Right atrium auricular region (tissue), 2 donors: ENCODE data around the gene TCEAL5. TPM values are rescaled to one million over a fixed set of nuclear protein-coding genes. Genes with fewer than 3 reads are reported as not detected.
A peak's percentile ranks its signal among the peaks of the same experiment; 100 is the strongest.

Source experiments
- DNase-seq: peaks from one replicate; pipeline ENCODE4 v3.0.0-alpha.2; 2019; ENCODE audit warnings: low spot score
- H3K27ac ChIP-seq, 2 donors: fragments of 200-600 bp; sonication (generic); 1 replicate in 1 of 2; 2 replicates in 1 of 2; pipeline ENCODE4 v1.5.1; 2016 to 2019
- H3K27me3 ChIP-seq, 2 donors: fragments of 200-600 bp; sonication (generic); one replicate each; pipeline versions ENCODE4 v1.5.1 to v1.6.0; 2017 to 2019
- H3K36me3 ChIP-seq: fragments of 200-600 bp; sonication (generic); one replicate; pipeline ENCODE4 v1.5.1; 2016
- H3K4me1 ChIP-seq, 2 donors: fragments of 200-600 bp; sonication (generic); one replicate each; pipeline versions ENCODE4 v1.5.1 to v1.6.0; 2017 to 2019
- H3K4me3 ChIP-seq, 2 donors: fragments of 200-600 bp; sonication (generic); 1 replicate in 1 of 2; 2 replicates in 1 of 2; pipeline ENCODE4 v1.5.1; 2017 to 2019; ENCODE audit warnings: mild to moderate bottlenecking in 1 of 2, moderate library complexity in 1 of 2
- H3K9me3 ChIP-seq, 2 donors: fragments of 200-600 bp; sonication (generic); one replicate each; pipeline ENCODE4 v1.5.1; 2019
- CTCF ChIP-seq, 2 donors: fragments of 200-600 bp; sonication (generic); IDR thresholded peaks; one replicate each; pipeline ENCODE4 v1.5.1; 2019; ENCODE audit warnings: antibody characterized with exemption in 2 of 2
- total RNA-seq, 2 donors: library from RNA; depleted of rRNA; stranded (reverse); fragments of >200 nt; gene quantifications; one replicate each; pipeline ENCODE4 v1.1.0, GENCODE V29; 2016

TCEAL5 gene
- total RNA-seq, 2 donors from 2014 or later = 0.47 TPM; not detected in 1

DNA sequence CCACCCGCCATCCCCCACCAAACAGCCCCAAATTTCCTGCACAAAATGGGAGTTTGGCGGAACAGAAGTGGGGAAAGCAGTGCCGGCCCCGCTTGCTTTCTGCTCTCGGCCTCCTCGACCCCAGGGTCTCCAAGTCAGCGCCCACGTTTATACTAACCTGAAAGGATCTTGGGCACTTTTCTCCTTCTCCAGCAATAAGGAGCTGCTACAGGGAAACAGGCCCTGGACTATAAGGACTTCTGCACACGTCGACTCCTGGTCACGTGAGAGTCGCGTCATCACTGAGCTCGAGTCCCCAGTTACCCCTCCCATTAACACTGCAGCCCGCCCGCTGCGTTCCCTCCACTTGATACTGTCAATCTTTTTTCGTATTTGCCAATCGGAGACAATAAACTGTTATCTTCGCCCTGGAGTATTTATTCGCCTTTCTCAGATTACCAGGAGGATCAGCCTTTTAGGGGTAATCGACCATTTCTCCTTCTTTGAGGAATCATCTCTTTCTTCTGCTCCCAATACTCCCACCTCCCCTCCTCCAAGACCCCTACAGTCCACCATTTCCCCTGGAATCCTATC, 21.5 kb downstream of the TCEAL5 start, which contains the start of gene TCEAL8:
TCEAL8 (minus strand) TSS at position 235 of the 573 bp plus-strand sequence. CDS start 1,176 bp downstream, outside the sequence.
- no peaks in the 10 kb centered on the region for H3K36me3 ChIP-seq
- H3K4me1 ChIP-seq = peaks cover 0 to 10% of the 10 kb centered on the region in 2 donors
- peak; percentile 88 for DNase-seq
- H3K27me3 ChIP-seq = no peaks in the 10 kb centered on the region
- no peak for TF ChIP-seq CTCF (IDR thresholded peaks at IDR 0.05)
- H3K27ac ChIP-seq = peak within 1 kb of the TSS; percentile 88 to 95
- H3K9me3 ChIP-seq = no peaks in the 10 kb centered on the region
- peak within 1 kb of the TSS; percentile 58 to 61 for H3K4me3 ChIP-seq

DNA sequence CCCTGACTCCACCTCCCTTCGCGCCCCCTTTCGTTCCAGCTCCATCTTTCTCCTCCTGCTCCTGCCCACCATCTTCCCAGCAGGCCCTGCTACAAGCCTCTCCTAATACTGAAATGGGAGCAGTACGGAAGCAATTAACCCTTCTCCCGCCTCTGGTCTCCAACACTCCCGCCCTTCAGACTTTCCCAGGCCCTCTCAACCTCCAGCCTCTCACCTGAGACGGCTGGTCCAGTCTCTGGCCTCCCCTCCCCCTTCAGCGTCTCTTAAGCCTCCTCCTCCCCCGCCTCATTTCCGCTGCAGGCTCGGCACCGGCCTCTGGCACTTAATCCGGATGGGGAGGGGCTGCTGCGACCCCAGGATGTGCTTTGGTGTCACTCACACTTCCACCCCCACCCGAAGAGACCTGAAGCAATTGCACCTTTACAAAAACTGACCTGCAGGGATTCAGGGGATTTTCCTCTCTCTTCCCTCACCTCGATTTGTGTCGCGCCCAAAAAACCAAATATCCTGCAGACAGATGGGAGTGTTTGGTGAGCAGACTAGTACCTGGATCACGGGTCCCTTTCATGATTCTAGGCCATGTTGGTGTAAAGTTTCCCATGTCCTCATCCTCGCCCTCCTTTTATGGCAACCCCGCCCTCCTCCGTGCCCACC, 22.3 kb downstream of the TCEAL5 start:
- no peak for DNase-seq
- peaks cover 0 to 10% of the 10 kb centered on the region in 2 donors for H3K4me1 ChIP-seq
- H3K27ac ChIP-seq = peak overlapping the region; percentile 88 to 95
- no peak for TF ChIP-seq CTCF (IDR thresholded peaks at IDR 0.05)
- no peaks in the 10 kb centered on the region for H3K27me3 ChIP-seq
- no peaks in the 10 kb centered on the region for H3K9me3 ChIP-seq
- H3K36me3 ChIP-seq = no peaks in the 10 kb centered on the region
- H3K4me3 ChIP-seq = peak overlapping the region; percentile 58 to 61

- no peaks in the 10 kb centered on the region for H3K36me3 ChIP-seq
- H3K4me3 ChIP-seq = peak overlapping the region; percentile 58 to 61
- no peak for TF ChIP-seq CTCF (IDR thresholded peaks at IDR 0.05)
- H3K27ac ChIP-seq = peak overlapping the region; percentile 88 to 95
- H3K27me3 ChIP-seq = no peaks in the 10 kb centered on the region
- peaks cover 0 to 10% of the 10 kb centered on the region in 2 donors for H3K4me1 ChIP-seq
- H3K9me3 ChIP-seq = no peaks in the 10 kb centered on the region
- no peak for DNase-seq
These were observed 22.9 kb downstream of the TCEAL5 start for GRCh38 chrX:103253608-103254007.

- Histone ChIP-seq H3K27me3 (no peaks in the 10 kb centered on the region), H3K27ac (no peak overlapping the region), H3K9me3 (no peaks in the 10 kb centered on the region), H3K4me1 (peaks cover 0 to 10% of the 10 kb centered on the region in 2 donors), H3K36me3 (no peaks in the 10 kb centered on the region), H3K4me3 (no peak overlapping the region)
- DNase-seq = no peak
- no peak for TF ChIP-seq CTCF (IDR thresholded peaks at IDR 0.05)
These were observed 25.6 kb downstream of the TCEAL5 start for GRCh38 chrX:103250977-103251376.

DNA sequence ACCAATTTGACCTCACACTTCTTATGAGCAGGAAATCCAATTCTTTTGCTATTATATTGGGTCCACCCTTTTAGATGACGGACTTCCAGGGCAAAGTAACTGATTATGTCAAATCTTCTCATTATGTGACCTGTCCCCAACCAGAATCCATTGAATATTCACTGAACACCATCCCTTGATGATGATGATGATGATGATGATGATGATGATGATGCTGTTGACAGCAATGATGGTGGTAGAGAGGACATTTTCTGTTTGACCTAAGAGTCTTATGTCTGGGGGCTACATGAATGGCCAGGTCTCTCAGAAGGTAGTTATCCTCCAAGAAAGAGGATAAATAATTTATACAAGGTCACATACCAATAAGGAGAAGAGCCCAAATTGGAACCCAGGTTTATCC, 26.7 kb downstream of the TCEAL5 start:
- TF ChIP-seq CTCF (IDR thresholded peaks at IDR 0.05) = no peak
- H3K27ac ChIP-seq = no peak overlapping the region
- no peaks in the 10 kb centered on the region for H3K27me3 ChIP-seq
- H3K4me1 ChIP-seq = peaks cover 0 to 10% of the 10 kb centered on the region in 2 donors
- H3K9me3 ChIP-seq = no peaks in the 10 kb centered on the region
- no peak overlapping the region for H3K4me3 ChIP-seq
- DNase-seq = no peak
- H3K36me3 ChIP-seq = no peaks in the 10 kb centered on the region
